ENCODE data around the gene SLC38A11.

SLC38A11 gene

DNA sequence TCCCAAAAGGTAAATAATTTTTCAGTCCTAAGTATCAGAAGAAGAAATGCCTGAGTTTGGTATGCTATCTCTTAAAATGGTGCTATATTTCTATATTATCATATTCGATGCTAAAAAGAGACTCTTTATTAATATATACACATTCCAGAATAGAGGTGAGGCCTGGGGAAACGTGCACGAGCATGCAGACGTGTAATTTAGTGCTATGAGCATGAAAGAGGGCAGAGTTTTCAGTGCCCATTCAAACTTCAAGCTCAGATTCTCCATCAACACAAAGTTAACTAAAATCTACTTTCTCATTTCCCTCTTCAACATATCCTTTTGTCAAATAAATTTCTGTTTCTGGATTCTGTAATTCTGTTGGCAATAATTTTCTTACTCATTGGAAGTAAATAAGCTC, 108.0 kb downstream of the SLC38A11 start:
- H3K36me3 ChIP-seq (ENCODE audit: control insufficient read depth, low read depth, low read length) = no peaks in the 10 kb centered on the region

DNA sequence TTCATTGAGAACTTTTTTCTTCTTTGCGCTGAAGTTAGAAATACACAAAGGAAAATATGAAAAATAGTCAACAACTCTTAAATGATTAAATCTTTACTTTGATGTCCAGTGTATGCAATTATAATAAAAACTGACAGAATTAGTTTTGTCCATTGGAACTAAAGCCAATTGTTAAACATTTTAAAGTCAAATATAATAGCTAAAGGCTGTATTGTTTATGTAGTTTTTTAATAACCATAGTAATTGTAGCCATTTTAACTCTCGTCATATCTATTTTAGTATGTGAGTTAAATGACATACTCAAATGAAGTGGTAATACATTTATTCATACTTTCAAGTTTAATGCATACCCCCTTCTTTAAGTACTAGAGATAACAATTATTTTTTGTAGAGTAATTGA, 109.0 kb downstream of the SLC38A11 start:
- no peaks in the 10 kb centered on the region for H3K4me1 ChIP-seq (ENCODE audit: control insufficient read depth, low read depth, low read length)
- no peak overlapping the region for H3K27ac ChIP-seq (ENCODE audit: low read length)
- H3K27me3 ChIP-seq (ENCODE audit: control insufficient read depth, insufficient read depth, low read length) = no peaks in the 10 kb centered on the region
- H3K36me3 ChIP-seq (ENCODE audit: control insufficient read depth, low read depth, low read length) = no peaks in the 10 kb centered on the region
- no peak overlapping the region for H3K4me3 ChIP-seq (ENCODE audit: low read length)
- H3K9ac ChIP-seq (ENCODE audit: low read length) = no peak overlapping the region
- no peaks in the 10 kb centered on the region for H3K9me3 ChIP-seq (ENCODE audit: control insufficient read depth, low read depth, low read length)

More for the DNA sequence above, 108.0 kb downstream of the SLC38A11 start:
- Histone ChIP-seq H3K9ac (ENCODE audit: low read length) (no peak overlapping the region), H3K4me1 (ENCODE audit: control insufficient read depth, low read depth, low read length) (no peaks in the 10 kb centered on the region), H3K27ac (ENCODE audit: low read length) (no peak overlapping the region), H3K9me3 (ENCODE audit: control insufficient read depth, low read depth, low read length) (no peaks in the 10 kb centered on the region), H3K27me3 (ENCODE audit: control insufficient read depth, insufficient read depth, low read length) (no peaks in the 10 kb centered on the region), H3K4me3 (ENCODE audit: low read length) (no peak overlapping the region)

Measured in iPS-18a (cell line).